Left ventricle myocardium superior (tissue), 1 donor: ENCODE results near the gene KRT80. TPM values are rescaled to one million over a fixed set of nuclear protein-coding genes. Genes with fewer than 3 reads are reported as not detected.

Source experiments
- ATAC-seq: fragments of 200-7000 bp; cut with Tn5 transposase; one replicate; pipeline ENCODE4 v1.9.1; 2020; ENCODE audit warnings: mild to moderate bottlenecking, moderate library complexity
- DNase-seq: peaks from one replicate; pipeline ENCODE4 v3.0.0-alpha.2; 2020
- intact Hi-C: fragments of 100-400 bp; cut with micrococcal nuclease; formaldehyde crosslinking; loops from one replicate; pipeline ENCODE4 v1.11.0; 2022
- total RNA-seq: library from RNA; stranded (reverse); fragmentation: NEBNext Ultra II Directional; extraction: Animal tissue kit (Norgen Biotek cat#: 25700); gene quantifications from one replicate; pipeline ENCODE4 v1.2.1, GENCODE V29; 2021
- donor health status: DM: no; HTN: yes; CAD: no; lungs with severe emphysema.

The KRT80 gene
- total RNA-seq, 1 donor from 2014 or later, result not detected

DNA sequence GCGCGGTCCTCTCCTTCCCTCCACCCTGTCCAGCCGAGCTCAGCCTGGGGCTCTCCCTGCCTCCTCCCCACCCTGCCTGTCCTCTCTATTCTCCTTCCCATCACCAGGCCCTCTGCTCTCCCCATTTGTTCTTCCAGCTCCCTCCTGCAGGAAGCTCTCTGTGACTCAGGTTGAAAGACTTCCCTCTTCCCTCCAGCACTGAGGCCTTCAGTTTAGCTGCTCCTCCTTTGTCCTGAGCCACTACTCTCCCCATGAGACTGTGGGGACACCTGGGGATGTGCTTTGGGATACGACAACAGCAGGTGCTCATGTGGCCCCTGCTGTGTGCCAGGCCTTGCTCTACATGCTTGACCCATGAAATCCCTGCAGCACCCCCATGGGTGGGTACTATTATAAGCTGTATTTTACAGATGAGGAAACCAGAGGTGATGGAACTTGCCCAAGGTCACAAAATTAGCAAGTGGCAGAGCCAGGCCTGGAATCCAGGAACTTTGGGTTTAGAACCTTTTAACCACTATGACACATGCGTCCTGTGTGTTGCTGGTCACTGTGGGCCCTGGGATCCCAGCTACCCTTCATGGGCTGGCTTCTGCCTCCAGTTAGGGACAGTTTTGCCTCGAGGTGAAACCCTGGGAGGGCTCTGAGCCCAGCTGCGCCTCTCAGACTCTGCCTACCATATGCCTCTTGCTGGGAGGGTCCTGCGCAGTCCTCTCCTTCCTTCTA is 5.5 kb downstream of the KRT80 start:
- DNase-seq (no peak), ATAC-seq (no peak)
- intact Hi-C loops, result no loop called here

- ATAC-seq, result no peak
- intact Hi-C loops, result no loop called here
- DNase-seq, result no peak
Measured at GRCh38 chr12:52185400-52185967, 6.3 kb downstream of the KRT80 start.

DNA sequence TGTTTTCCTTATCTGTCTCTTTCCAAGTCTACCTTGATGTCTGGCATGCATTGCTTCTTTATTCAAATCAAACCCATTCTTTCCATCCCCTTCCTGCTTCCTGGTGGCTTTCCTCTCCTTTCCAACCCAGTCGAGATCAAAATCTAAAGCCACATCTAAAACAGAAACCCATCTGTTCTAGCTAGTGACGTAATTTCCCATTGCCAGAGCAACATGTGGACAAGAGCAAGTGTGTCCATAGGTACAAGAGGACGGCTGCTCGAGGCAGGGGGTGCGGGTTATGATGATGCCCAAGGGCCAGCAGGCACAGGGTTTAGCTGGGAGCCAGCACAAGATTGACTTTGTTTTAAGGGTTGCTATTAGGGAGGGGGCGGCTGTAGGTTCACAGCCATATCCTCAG is 7.0 kb downstream of the KRT80 start:
- ATAC-seq (no peak), DNase-seq (no peak)

GRCh38 chr12:52183971-52184370 is 7.8 kb downstream of the KRT80 start:
- intact Hi-C loops, result no loop called here
- DNase-seq, result no peak
- ATAC-seq, result no peak

More for the DNA sequence above, 7.0 kb downstream of the KRT80 start:
- intact Hi-C loops, result no loop called here

GRCh38 chr12:52183544-52183910 is 8.3 kb downstream of the KRT80 start:
- DNase-seq (no peak), ATAC-seq (no peak)
- intact Hi-C loops, result no loop called here

DNA sequence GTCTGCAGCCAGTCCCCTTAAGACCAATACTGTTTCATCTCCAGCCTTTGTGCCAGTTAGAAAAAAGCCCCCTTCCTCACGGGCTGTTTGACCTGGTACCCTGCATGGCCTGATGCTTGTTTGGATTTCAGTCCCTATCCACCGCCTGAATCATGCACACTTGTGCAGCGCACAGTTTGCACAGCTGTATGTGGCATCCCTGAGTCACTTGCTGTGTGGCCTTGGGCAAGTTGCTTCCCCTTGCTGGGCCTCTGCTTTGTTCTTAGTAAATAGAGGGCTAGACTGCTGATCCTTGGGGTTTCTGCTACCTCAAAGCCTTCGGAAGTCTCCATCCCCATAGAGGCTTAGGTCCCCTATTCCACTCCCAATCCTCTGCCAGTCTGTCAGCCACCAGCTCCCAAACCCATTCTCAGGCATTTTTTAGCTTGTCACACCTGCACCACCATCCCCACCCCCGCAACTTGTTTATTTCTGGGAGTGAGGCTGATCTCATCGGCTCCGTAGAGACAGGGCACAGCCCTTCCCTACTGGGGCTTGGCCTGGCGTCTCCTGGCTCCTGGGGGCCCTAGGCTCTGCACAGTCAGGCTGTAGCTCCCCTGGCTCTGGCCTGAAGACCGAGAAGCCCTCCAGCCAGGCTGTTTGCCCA is 8.8 kb downstream of the KRT80 start:
- DNase-seq, result peak; percentile 15
- intact Hi-C loops, result no loop called here
- peak; percentile 15 for ATAC-seq

GRCh38 chr12:52182384-52182783 is 9.4 kb downstream of the KRT80 start:
- ATAC-seq, result no peak
- intact Hi-C loops, result no loop called here
- DNase-seq, result no peak

GRCh38 chr12:52181746-52182145 is 10.1 kb downstream of the KRT80 start:
- ATAC-seq (no peak), DNase-seq (peak; percentile 25)
- intact Hi-C loops, result no loop called here

- intact Hi-C loops, result no loop called here
- no peak for DNase-seq
- ATAC-seq, result no peak
Measured at GRCh38 chr12:52180971-52181628, 10.7 kb downstream of the KRT80 start.

- peak; percentile 89 for ATAC-seq
- DNase-seq, result peak; percentile 45
- intact Hi-C loops, result no loop called here
Measured at GRCh38 chr12:52179396-52179973, 12.3 kb downstream of the KRT80 start.

GRCh38 chr12:52178984-52179383 is 12.8 kb downstream of the KRT80 start:
- DNase-seq (no peak), ATAC-seq (peak; percentile 16)
- intact Hi-C loops, result no loop called here

DNA sequence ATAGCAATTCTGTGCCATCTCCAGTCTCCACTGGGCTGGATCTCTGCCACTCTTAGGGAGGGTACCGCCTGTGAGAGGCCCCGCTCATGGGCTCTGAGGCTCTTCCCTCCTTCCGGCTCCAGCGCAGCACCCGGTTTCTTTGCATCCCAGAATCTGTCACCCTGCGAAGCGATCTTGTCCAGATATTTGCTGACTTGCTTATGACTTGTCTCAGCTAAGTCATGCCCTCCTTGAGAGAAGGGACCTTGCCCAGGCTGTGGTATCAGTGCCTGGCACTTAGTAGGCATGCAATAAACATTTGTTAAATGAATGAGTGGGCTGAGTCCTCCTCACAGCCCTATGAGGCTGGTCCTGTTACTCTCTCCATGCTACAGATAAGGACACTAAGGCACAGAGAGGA is 13.4 kb downstream of the KRT80 start:
- ATAC-seq, result no peak
- no peak for DNase-seq
- intact Hi-C loops, result no loop called here

- intact Hi-C loops, result no loop called here
- DNase-seq (no peak), ATAC-seq (no peak)
Measured at GRCh38 chr12:52175371-52176350, 16.2 kb downstream of the KRT80 start.

DNA sequence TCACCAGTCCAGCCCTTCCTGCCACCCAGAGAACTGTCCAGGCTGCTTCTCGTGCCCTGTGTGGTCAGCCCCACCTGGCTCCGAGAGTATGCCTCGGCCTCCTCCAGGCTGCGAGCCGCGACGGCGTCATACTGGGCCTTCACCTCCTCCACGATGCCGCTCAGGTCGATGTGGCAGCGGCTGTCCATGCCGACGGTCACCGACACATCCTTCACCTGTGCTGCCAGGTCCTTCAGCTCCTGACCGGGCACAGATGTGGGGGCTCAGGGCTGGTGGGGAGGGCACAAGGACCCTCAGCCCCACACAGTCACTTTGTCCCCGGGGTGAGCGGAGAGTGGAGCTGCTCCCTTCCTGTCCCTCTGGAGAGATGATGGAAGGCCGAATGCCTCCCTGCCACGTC is 18.3 kb downstream of the KRT80 start:
- intact Hi-C loops, result no loop called here
- DNase-seq (no peak), ATAC-seq (no peak)

DNA sequence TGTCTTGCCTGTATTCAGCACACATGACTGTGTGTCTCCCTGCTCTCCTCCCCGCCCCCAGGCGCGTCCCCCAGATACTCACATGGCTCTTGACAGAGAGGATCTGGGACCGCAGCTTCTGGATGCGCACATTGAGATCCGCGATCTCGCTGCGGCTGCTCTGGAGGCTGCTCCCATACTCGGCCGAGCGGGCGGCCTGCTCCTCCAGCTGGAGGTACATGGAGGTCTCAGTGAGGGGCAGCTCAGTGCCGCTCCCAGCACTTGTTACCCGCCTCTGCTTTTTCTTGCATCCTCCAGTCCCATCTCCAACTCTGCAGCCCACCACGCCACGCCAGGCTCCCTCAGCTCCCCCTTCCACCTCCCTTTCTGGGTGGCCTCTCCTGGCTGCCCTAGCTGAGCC is 18.9 kb downstream of the KRT80 start:
- ATAC-seq, result no peak
- no peak for DNase-seq
- intact Hi-C loops, result no loop called here

DNA sequence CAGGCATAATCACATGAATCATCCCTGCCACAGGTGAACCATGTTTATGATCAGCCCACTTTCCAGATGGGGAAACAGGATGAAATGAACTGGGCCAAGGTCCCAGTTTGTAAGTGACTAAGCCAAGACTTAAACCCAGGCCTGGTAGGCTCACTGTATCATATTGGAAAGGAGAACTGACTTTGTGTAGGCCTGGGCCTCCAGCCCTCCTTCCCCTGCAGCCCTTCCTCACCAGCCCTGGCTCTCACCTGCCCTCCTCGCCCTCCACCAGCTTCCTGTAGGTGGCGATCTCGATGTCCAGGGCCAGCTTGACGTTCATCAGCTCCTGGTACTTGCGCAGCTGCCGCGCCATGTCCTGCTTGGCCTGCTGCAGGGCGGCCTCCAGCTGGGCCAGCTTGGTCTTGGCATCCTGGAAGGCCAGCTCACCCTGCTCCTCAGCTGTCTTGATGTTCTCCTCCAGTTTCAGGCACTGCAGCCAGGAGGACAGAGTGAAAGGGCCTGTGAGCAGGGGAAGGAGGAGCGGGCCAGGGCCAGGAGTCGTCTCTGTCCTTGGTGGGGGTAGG is 19.8 kb downstream of the KRT80 start:
- DNase-seq (no peak), ATAC-seq (no peak)
- intact Hi-C loops, result no loop called here

DNA sequence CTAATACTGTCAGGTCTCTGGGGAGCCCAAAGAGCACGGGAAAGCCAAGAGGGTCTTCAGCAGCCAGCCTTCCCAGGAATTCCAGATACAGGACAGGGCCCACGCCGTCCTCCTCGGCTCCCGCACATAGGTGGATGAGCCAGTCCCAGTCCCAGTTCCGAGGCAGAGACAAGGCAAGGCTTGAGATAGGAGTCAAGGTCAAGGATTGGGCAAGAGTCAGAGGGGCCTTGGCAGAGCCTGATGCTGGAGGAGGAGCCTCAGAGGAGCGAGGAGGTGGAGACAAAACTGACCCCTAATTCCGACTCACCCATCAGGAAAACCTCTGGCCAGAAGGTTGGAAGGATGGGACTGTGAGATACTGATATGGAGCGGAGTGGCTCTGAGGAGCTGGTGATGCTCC is 21.0 kb downstream of the KRT80 start:
- intact Hi-C loops, result no loop called here
- ATAC-seq (no peak), DNase-seq (no peak)

DNA sequence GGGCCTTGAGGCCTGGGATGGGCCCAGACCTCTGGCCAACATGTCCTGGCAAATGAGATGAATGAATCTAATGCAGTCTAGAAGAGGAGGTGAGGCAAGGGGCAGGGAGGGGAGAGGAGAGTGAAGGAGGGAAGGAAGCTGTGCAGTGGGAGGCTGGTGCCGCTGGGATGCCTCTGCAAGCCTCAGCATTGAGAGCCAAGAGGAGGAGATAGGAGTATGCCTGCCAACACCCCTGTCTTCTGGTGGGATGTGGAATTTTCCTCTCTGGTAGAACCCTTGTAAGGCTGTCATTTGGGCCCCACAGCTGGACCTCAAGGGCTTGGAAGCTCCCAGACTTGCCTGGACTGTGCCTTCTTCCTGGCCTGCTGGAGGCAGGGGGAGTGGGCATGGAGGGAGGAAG is 21.9 kb downstream of the KRT80 start:
- ATAC-seq, result no peak
- DNase-seq, result no peak
- intact Hi-C loops, result no loop called here
